GM12878 (cell line): ENCODE measurements around the gene MYCT1. TPM values are rescaled to one million over a fixed set of nuclear protein-coding genes. Genes with fewer than 3 reads are reported as not detected.

Experiments used
- ATAC-seq: fragments of 200-7000 bp; cut with Tn5 transposase; 3 replicates; pipeline ENCODE4 v1.9.1; 2020; ENCODE audit warnings: mild to moderate bottlenecking, moderate library complexity
- BruUV-seq: library from RNA; stranded (reverse); fragments of 400-500 nt; replicated peaks from 2 replicates; lab custom pipeline; 2021; lab: Mats Ljungman, UMichigan
- CTCF ChIA-PET: fragments of 300-600 bp; sonication (Branson Sonifier 250); formaldehyde crosslinking; extraction: SDS; loops from one replicate; lab custom pipeline; 2021; ENCODE audit warnings: inconsistent platforms; lab: Yijun Ruan, JAX
- POLR2A ChIA-PET: fragments of 350-600 bp; formaldehyde crosslinking; extraction: SDS; loops from one replicate; lab custom pipeline; 2021; ENCODE audit warnings: inconsistent platforms; lab: Charles Lee
- RAD21 ChIA-PET: fragments of 300-600 bp; sonication (Branson Sonifier 250); formaldehyde crosslinking; loops from one replicate; lab custom pipeline; 2023; ENCODE audit warnings: antibody characterized with exemption; ENCODE audit not compliant: unreplicated experiment; lab: Charles Lee
- SMC1A ChIA-PET: fragments of 300-600 bp; sonication (Branson Sonifier 250); formaldehyde crosslinking; loops from one replicate; lab custom pipeline; 2023; ENCODE audit not compliant: unreplicated experiment, uncharacterized antibody; lab: Charles Lee
- DNase-seq: peaks from one replicate; pipeline ENCODE4 v3.0.0-alpha.2; 2011; ENCODE audit warnings: low read depth, low spot score
- FAIRE-seq: peaks from 3 replicates; lab custom pipeline; 2011; peaks lifted over from hg19 to GRCh38; lab: Jason Lieb, UNC
- H2AFZ ChIP-seq: 2 replicates; pipeline ENCODE4 v1.6.0; 2011; ENCODE audit warnings: low read depth, low read length, control low read depth; ENCODE audit not compliant: control insufficient read depth
- H3K27ac ChIP-seq: 2 replicates; pipeline ENCODE4 v1.5.1; 2011; ENCODE audit warnings: control low read depth; ENCODE audit not compliant: control insufficient read depth, insufficient read depth
- H3K27me3 ChIP-seq, 2 experiments: replicated peaks in 1 of 2; 2 replicates each; pipeline versions ENCODE4 v1.6.0 to v1.6.1; 2011; ENCODE audit warnings: low read length in 1 of 2; ENCODE audit not compliant: control insufficient read depth in 2 of 2, insufficient read depth in 2 of 2
- H3K36me3 ChIP-seq, 2 experiments: 2 replicates each; pipeline ENCODE4 v1.5.1; 2011; ENCODE audit warnings: low read length in 1 of 2; ENCODE audit not compliant: control insufficient read depth in 2 of 2, insufficient read depth in 2 of 2
- H3K4me1 ChIP-seq: 2 replicates; pipeline ENCODE4 v1.6.1; 2011; ENCODE audit warnings: mild to moderate bottlenecking, low read length, moderate library complexity, mixed read lengths; ENCODE audit not compliant: control insufficient read depth, insufficient read depth
- H3K4me2 ChIP-seq: 2 replicates; pipeline ENCODE4 v1.6.0; 2011; ENCODE audit warnings: control low read depth; ENCODE audit not compliant: control insufficient read depth, insufficient read depth
- H3K4me3 ChIP-seq: fragments of 200-600 bp; sonication (generic); 2 replicates; pipeline ENCODE4 v1.5.1; 2016
- H3K79me2 ChIP-seq: 2 replicates; pipeline ENCODE4 v1.6.0; 2011; ENCODE audit warnings: low read length; ENCODE audit not compliant: control insufficient read depth, insufficient read depth
- H3K9ac ChIP-seq: 2 replicates; pipeline ENCODE4 v1.8.0; 2011; ENCODE audit warnings: low read length, control low read depth, mixed read lengths; ENCODE audit not compliant: control insufficient read depth, insufficient read depth
- H3K9me3 ChIP-seq: replicated peaks from 3 replicates; pipeline ENCODE4 v1.5.1; 2011; ENCODE audit warnings: mild to moderate bottlenecking, low read length; ENCODE audit not compliant: control insufficient read depth, insufficient read depth
- H4K20me1 ChIP-seq: 2 replicates; pipeline ENCODE4 v1.6.0; 2011; ENCODE audit not compliant: control insufficient read depth, insufficient read depth
- WGBS: methylation state at CpG from one replicate; pipeline ENCODE4 v1.1.6; 2016; ENCODE audit warnings: low lambda C conversion rate; ENCODE audit not compliant: insufficient replicate concordance, insufficient coverage; ENCODE audit errors: missing lambda C conversion rate; 5-methylcytosine and 5-hydroxymethylcytosine counted together
- in situ Hi-C: fragments of 300-500 bp; cut with MboI; formaldehyde crosslinking; loops from 9 replicates; pipeline ENCODE4 v1.14.3; 2018; ENCODE audit warnings: mixed read lengths
- intact Hi-C: fragments of 100-400 bp; cut with micrococcal nuclease; formaldehyde crosslinking; loops from one replicate; pipeline ENCODE4 v1.14.2; 2022; ENCODE audit not compliant: unreplicated experiment
- polyA plus RNA-seq, 11 experiments: library from polyadenylated mRNA; depleted of rRNA in 4 of 11; unstranded in 6 of 11; stranded (reverse) in 5 of 11; fragments of >200 nt; fragmentation: Nextera tagmentation in 4 of 11; fragmentation: Illumina TruSeq in 1 of 11; extraction: Ambion mirVana in 4 of 11; extraction: Trizol in 1 of 11; gene quantifications; 1 replicate in 1 of 11; 2 replicates in 10 of 11; pipeline versions ENCODE4 v1.2.1 to v1.2.3, GENCODE V29; 2011 to 2016; ENCODE audit warnings: inconsistent platforms in 2 of 11, missing spikeins in 2 of 11, low read depth in 1 of 11
- total RNA-seq, 4 experiments: library from RNA; depleted of rRNA in 3 of 4; stranded (reverse); fragments of >200 nt in 3 of 4; fragmentation: Illumina TruSeq in 1 of 4; extraction: Trizol in 1 of 4; gene quantifications; 2 replicates each; pipeline versions ENCODE4 v1.2.1 to v1.2.3, GENCODE V29; 2013 to 2021
- TF ChIP-seq, protein P1 (sequence below): IDR thresholded peaks from 2 replicates; pipeline ENCODE4 v1.6.1; 2012; ENCODE audit warnings: improper control_type of control experiment, low read depth, low read length; ENCODE audit not compliant: insufficient replicate concordance

Gene MYCT1
- total and polyA plus RNA-seq, 10 of the 15 experiments (the other 5 are each of a cell fraction or from before 2014, with no cell fraction given) = 0.15 TPM; not detected in 9

DNA sequence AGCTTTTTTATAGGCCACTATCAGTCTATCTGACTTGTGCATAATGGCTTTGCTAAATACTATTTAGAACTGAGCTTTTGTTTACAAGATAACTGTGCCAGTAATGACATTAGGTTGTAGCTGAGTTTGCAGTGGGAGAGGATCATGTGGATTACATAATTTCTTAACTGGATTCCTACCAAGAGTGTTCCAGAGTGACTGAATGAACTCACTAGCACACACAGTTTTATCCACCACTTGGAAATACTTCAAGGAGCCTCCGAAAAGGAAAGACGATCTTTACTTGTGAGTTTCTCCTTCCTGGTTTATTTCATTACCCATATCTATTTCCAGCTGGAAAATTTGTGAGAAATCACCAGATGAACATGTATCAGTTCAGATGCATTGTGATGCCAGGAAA, 49.6 kb upstream of the MYCT1 start:
- no peak for FAIRE-seq
- Histone ChIP-seq H3K4me3 (no peak overlapping the region), H3K79me2 (no peaks in the 10 kb centered on the region), H2AFZ (no peak overlapping the region), H3K4me2 (no peak overlapping the region), H4K20me1 (no peaks in the 10 kb centered on the region), H3K36me3 (no peaks in the 10 kb centered on the region), H3K4me1 (no peaks in the 10 kb centered on the region), H3K27me3 (no peaks in the 10 kb centered on the region), H3K27ac (no peak overlapping the region), H3K9ac (no peak overlapping the region), H3K9me3 (no peaks in the 10 kb centered on the region)
- ChIA-PET RAD21 (no interaction called here), SMC1A (interaction anchor here (1.4 kb wide), 2 partner anchors 10 to 24 kb away, joined by 3 read pairs; no protein-coding TSS in a partner anchor), CTCF (interaction anchor here (0.9 to 1.0 kb wide), 3 partner anchors 16 to 1324 kb away, joined by 3 read pairs; no protein-coding TSS in a partner anchor), POLR2A (no interaction called here)
- TF ChIP-seq, protein P1, sequence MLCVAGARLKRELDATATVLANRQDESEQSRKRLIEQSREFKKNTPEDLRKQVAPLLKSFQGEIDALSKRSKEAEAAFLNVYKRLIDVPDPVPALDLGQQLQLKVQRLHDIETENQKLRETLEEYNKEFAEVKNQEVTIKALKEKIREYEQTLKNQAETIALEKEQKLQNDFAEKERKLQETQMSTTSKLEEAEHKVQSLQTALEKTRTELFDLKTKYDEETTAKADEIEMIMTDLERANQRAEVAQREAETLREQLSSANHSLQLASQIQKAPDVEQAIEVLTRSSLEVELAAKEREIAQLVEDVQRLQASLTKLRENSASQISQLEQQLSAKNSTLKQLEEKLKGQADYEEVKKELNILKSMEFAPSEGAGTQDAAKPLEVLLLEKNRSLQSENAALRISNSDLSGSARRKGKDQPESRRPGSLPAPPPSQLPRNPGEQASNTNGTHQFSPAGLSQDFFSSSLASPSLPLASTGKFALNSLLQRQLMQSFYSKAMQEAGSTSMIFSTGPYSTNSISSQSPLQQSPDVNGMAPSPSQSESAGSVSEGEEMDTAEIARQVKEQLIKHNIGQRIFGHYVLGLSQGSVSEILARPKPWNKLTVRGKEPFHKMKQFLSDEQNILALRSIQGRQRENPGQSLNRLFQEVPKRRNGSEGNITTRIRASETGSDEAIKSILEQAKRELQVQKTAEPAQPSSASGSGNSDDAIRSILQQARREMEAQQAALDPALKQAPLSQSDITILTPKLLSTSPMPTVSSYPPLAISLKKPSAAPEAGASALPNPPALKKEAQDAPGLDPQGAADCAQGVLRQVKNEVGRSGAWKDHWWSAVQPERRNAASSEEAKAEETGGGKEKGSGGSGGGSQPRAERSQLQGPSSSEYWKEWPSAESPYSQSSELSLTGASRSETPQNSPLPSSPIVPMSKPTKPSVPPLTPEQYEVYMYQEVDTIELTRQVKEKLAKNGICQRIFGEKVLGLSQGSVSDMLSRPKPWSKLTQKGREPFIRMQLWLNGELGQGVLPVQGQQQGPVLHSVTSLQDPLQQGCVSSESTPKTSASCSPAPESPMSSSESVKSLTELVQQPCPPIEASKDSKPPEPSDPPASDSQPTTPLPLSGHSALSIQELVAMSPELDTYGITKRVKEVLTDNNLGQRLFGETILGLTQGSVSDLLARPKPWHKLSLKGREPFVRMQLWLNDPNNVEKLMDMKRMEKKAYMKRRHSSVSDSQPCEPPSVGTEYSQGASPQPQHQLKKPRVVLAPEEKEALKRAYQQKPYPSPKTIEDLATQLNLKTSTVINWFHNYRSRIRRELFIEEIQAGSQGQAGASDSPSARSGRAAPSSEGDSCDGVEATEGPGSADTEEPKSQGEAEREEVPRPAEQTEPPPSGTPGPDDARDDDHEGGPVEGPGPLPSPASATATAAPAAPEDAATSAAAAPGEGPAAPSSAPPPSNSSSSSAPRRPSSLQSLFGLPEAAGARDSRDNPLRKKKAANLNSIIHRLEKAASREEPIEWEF = no peak
- ATAC-seq = no peak
- DNase-seq = no peak
- WGBS = 17% methylated on average over 2 of the region's 2 CpGs
- intact Hi-C loops = no loop called here
- no TSS peak for BruUV-seq
- in situ Hi-C loops = no loop called here
